ENCODE results near the gene MSMP.

MSMP gene

DNA sequence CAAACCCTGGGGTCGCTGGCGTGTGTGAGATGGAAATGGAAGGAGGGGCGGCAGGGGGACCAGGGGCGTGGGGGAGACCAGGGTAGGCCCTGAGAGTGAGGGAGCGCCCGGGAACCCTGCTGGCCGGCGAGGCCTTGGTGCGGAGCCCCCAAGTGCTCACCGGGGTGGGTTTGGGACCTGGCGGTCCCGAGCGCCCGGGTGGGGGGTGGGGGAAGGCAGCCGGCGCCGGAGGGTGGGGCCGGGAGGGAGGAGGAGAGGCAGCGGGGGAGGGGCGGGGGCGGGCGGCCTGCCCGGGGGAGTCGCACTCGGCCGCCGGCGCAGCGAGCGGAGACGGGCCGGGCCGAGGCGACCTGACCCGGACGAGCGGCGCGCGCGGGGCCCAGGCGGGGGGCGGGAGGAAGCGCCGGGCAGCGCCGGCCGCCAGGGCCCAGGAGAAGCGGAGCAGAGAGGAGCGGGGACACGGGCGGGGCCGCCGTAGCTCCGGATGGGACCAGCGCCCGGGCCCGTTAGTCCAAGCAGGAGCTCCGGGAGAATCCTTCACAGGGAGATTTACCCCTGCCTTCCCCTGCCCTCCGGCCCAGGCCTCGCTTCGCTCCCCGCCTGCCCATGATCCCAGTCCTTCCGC, 37.3 kb upstream of the MSMP start, which contains the start of gene NPR2:
Gene NPR2 (plus strand): TSS at position 295 of the 625 bp plus-strand sequence. CDS start 818 bp downstream, outside the sequence.
- Histone ChIP-seq H3F3A (ENCODE audit: insufficient read depth) (no peaks in the 10 kb centered on the region), H3K79me2 (ENCODE audit: insufficient read depth, low read length) (no peaks in the 10 kb centered on the region), H4K20me1 (ENCODE audit: low read depth, low read length) (no peaks in the 10 kb centered on the region), H3K4me2 (ENCODE audit: low read depth, low read length, poor library complexity, severe bottlenecking) (no peak within 1 kb of the TSS), H2AFZ (ENCODE audit: low read depth, low read length, severe bottlenecking) (no peak within 1 kb of the TSS), H3K9me3 (ENCODE audit: insufficient read depth, low read length) (no peaks in the 10 kb centered on the region), H3K27ac (ENCODE audit: low read depth, low read length) (no peak within 1 kb of the TSS), H3K27me3 (ENCODE audit: low read length) (no peaks in the 10 kb centered on the region), H3K36me3 (ENCODE audit: low read length) (no peaks in the 10 kb centered on the region), H3K9me2 (replicated peaks; ENCODE audit: insufficient read depth, low read length) (no peaks in the 10 kb centered on the region), H3K9ac (ENCODE audit: low read length) (no peak within 1 kb of the TSS), H3K4me3 (ENCODE audit: insufficient read depth, low read length, poor library complexity, severe bottlenecking) (no peak within 1 kb of the TSS)
- no peak for TF ChIP-seq CTCF (IDR thresholded peaks at IDR 0.05; ENCODE audit: insufficient read depth, low read length, poor library complexity, severe bottlenecking)
- no peak for TF ChIP-seq EZH2phosphoT487 (conservative IDR thresholded peaks at IDR 0.05; ENCODE audit: low read length)

DNA sequence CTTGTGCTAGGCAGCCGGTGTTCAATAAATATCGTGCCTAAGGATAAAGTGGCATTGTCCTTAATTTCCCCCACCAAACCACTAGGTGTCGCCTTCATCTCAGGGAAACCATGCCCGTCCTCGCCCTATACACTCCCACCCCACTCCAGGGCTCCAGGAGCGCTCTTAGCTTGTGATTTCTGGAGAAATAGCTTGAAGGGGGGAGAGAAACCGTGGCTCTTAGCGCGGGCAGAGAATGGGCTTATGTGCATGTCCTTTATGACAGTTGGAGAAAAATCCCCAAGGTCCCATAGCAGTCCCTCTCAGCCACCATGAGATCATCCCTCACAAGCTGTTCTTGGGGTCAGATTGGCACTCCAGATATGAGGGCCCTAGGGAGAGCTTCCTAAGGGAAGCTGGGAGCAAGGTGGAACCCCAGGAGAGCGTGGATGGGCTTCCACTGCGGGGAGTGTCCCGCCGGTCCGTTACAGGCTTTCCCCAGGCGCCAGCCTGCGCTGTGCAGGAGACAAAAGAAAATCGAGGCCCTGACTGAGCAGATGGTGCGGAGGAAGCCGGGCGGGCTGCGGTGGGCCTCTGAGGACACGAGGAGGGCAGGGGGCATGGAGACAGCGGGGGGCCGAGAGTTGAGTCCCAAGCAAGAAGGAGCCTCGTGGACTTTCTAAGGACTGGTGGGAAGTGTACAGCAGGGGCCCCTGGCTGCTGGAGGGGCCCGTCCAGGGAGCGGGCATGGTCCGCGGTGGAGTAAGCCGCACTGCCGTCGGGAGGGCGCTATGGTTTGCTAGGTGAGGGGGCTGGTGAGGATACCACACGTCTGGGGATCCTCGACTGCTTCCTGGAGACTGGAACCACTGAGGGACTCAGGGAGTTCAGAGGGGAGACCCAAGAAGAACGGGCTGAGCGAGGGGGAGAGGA, 36.6 kb upstream of the MSMP start:
- no peak overlapping the region for H3K9ac ChIP-seq (ENCODE audit: low read length)
- H3K36me3 ChIP-seq (ENCODE audit: low read length) = no peaks in the 10 kb centered on the region
- H3K9me2 ChIP-seq (replicated peaks; ENCODE audit: insufficient read depth, low read length) = no peaks in the 10 kb centered on the region
- no peaks in the 10 kb centered on the region for H3K9me3 ChIP-seq (ENCODE audit: insufficient read depth, low read length)
- no peaks in the 10 kb centered on the region for H3K79me2 ChIP-seq (ENCODE audit: insufficient read depth, low read length)
- no peaks in the 10 kb centered on the region for H4K20me1 ChIP-seq (ENCODE audit: low read depth, low read length)
- no peak overlapping the region for H3K4me3 ChIP-seq (ENCODE audit: insufficient read depth, low read length, poor library complexity, severe bottlenecking)
- no peaks in the 10 kb centered on the region for H3F3A ChIP-seq (ENCODE audit: insufficient read depth)
- TF ChIP-seq CTCF (IDR thresholded peaks at IDR 0.05; ENCODE audit: insufficient read depth, low read length, poor library complexity, severe bottlenecking) (peak; percentile 86), EZH2phosphoT487 (conservative IDR thresholded peaks at IDR 0.05; ENCODE audit: low read length) (no peak)
- no peak overlapping the region for H3K4me2 ChIP-seq (ENCODE audit: low read depth, low read length, poor library complexity, severe bottlenecking)
- H3K27ac ChIP-seq (ENCODE audit: low read depth, low read length) = no peak overlapping the region
- H2AFZ ChIP-seq (ENCODE audit: low read depth, low read length, severe bottlenecking) = no peak overlapping the region
- H3K27me3 ChIP-seq (ENCODE audit: low read length) = no peaks in the 10 kb centered on the region

DNA sequence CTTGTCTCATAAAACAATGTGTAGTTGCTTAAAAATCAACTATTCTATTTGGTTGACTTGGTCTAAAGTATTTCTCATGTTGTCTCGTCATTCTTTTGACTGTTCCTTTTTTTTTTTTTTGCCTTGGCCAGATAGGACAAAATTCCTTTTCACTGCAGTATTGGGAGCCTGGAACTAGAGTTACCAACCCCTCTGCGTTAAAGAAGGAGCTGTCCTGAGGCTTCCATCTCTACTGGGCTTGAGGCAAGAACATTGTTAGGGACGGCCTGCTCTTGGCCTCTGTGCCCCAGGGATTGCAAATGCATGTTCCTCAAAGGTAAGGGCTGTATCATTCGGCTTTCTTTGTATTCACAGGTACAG, 35.9 kb upstream of the MSMP start:
- no peaks in the 10 kb centered on the region for H3K36me3 ChIP-seq (ENCODE audit: low read length)
- H3K9me2 ChIP-seq (replicated peaks; ENCODE audit: insufficient read depth, low read length) = no peaks in the 10 kb centered on the region
- H3K27ac ChIP-seq (ENCODE audit: low read depth, low read length) = no peak overlapping the region
- H3K27me3 ChIP-seq (ENCODE audit: low read length) = no peaks in the 10 kb centered on the region
- TF ChIP-seq CTCF (IDR thresholded peaks at IDR 0.05; ENCODE audit: insufficient read depth, low read length, poor library complexity, severe bottlenecking) (no peak), EZH2phosphoT487 (conservative IDR thresholded peaks at IDR 0.05; ENCODE audit: low read length) (no peak)
- H3K9me3 ChIP-seq (ENCODE audit: insufficient read depth, low read length) = no peaks in the 10 kb centered on the region
- no peak overlapping the region for H2AFZ ChIP-seq (ENCODE audit: low read depth, low read length, severe bottlenecking)
- no peaks in the 10 kb centered on the region for H3F3A ChIP-seq (ENCODE audit: insufficient read depth)
- H4K20me1 ChIP-seq (ENCODE audit: low read depth, low read length) = no peaks in the 10 kb centered on the region
- H3K79me2 ChIP-seq (ENCODE audit: insufficient read depth, low read length) = no peaks in the 10 kb centered on the region
- no peak overlapping the region for H3K9ac ChIP-seq (ENCODE audit: low read length)
- H3K4me3 ChIP-seq (ENCODE audit: insufficient read depth, low read length, poor library complexity, severe bottlenecking) = no peak overlapping the region
- no peak overlapping the region for H3K4me2 ChIP-seq (ENCODE audit: low read depth, low read length, poor library complexity, severe bottlenecking)
